WERI-Rb-1 (cell line): ENCODE data around the gene MUL1.

ENCODE experiments used
- DNase-seq: peaks from one replicate; pipeline ENCODE4 v3.0.0-alpha.2; 2020
- H3K27ac ChIP-seq: fragments of 250-450 bp; sonication (Bioruptor Pico); 2 replicates; pipeline ENCODE4 v1.5.1; 2020; ENCODE audit warnings: mild to moderate bottlenecking, moderate library complexity
- H3K27me3 ChIP-seq: fragments of 250-450 bp; sonication (Bioruptor Pico); 2 replicates; pipeline ENCODE4 v1.5.1; 2021; ENCODE audit warnings: mild to moderate bottlenecking, low read depth, moderate library complexity; ENCODE audit not compliant: insufficient read depth, severe bottlenecking
- H3K36me3 ChIP-seq: fragments of 250-450 bp; sonication (Bioruptor Pico); 2 replicates; pipeline ENCODE4 v1.5.1; 2020; ENCODE audit warnings: mild to moderate bottlenecking, moderate library complexity
- H3K4me3 ChIP-seq: 2 replicates; pipeline ENCODE4 v1.5.1; 2011; ENCODE audit warnings: low read depth, mild to moderate bottlenecking, control low read depth, low read length
- H3K9me3 ChIP-seq: fragments of 250-450 bp; sonication (Bioruptor Pico); 2 replicates; pipeline ENCODE4 v1.5.1; 2021; ENCODE audit warnings: mild to moderate bottlenecking, moderate library complexity; ENCODE audit not compliant: severe bottlenecking
- TF ChIP-seq, protein P1 (sequence below): IDR thresholded peaks from 2 replicates; pipeline ENCODE4 v1.5.1; 2011; ENCODE audit warnings: low read depth, mild to moderate bottlenecking, control low read depth, inconsistent platforms, low read length

MUL1 gene

GRCh38 chr1:20551161-20551560 is 43.2 kb upstream of the MUL1 start:
- Histone ChIP-seq H3K27me3 (peaks cover 7% of the 10 kb centered on the region), H3K4me3 (no peak overlapping the region), H3K36me3 (no peaks in the 10 kb centered on the region), H3K9me3 (no peaks in the 10 kb centered on the region), H3K27ac (no peak overlapping the region)
- no peak for DNase-seq
- TF ChIP-seq, protein P1, sequence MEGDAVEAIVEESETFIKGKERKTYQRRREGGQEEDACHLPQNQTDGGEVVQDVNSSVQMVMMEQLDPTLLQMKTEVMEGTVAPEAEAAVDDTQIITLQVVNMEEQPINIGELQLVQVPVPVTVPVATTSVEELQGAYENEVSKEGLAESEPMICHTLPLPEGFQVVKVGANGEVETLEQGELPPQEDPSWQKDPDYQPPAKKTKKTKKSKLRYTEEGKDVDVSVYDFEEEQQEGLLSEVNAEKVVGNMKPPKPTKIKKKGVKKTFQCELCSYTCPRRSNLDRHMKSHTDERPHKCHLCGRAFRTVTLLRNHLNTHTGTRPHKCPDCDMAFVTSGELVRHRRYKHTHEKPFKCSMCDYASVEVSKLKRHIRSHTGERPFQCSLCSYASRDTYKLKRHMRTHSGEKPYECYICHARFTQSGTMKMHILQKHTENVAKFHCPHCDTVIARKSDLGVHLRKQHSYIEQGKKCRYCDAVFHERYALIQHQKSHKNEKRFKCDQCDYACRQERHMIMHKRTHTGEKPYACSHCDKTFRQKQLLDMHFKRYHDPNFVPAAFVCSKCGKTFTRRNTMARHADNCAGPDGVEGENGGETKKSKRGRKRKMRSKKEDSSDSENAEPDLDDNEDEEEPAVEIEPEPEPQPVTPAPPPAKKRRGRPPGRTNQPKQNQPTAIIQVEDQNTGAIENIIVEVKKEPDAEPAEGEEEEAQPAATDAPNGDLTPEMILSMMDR = no peak

GRCh38 chr1:20546637-20547036 is 38.7 kb upstream of the MUL1 start:
- Histone ChIP-seq H3K4me3 (no peak overlapping the region), H3K27me3 (no peaks in the 10 kb centered on the region), H3K27ac (no peak overlapping the region), H3K36me3 (no peaks in the 10 kb centered on the region), H3K9me3 (no peaks in the 10 kb centered on the region)
- TF ChIP-seq, protein P1 = no peak
- DNase-seq = no peak

DNA sequence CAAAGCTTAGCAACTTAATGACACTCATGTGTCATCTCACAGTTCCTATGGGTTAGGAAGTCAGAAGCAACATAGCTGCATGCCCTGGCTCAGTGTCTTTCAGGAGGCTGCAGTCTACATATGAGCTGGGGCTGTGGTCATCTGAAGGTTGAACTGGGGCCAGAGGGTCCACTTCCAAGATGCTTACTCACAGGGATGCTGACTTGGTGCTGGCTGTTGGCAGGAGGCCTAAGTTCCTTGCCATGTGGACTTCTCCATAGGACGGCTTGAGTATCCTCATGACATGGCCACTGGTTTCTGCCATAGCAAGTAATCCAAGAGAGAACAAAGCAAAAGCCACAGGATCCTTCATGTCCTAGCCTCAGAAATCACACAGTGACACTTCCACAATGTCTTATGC is 32.3 kb upstream of the MUL1 start:
- H3K27me3 ChIP-seq = no peaks in the 10 kb centered on the region
- no peak for DNase-seq

DNA sequence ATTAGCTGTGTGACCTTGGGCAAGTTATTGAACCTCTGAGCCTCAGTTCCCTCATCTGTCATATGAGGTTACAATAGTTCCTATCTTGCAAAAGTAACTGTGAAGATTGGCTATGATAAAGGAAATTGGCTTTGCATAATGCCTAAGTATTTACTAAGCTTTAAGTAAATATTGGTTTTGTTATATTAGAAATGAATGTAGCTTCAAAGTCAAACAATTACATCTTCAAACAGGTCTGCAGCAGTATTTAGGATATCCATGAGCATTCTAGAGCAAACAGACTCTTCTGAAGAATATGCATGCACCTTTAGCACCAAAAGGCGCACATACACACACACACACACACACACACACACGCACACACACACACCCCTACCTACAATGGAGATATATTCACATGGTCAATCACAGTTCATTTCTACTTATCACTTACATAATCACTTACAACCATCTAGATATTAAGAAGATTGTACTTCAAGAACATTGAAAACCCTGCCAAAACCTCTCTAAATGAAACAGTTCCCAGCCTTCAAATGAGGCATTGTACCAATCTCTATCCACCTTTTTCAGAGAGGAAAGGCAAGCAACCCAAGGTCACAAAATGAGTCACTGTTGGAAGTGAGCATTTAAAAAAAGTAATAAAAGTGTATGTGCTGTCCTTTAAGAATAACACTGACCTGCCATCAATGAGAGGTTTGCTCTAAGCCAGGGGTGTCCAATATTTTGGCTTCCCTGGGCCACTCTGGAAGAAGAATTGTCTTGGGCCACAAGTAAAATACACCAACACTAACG is 31.0 kb upstream of the MUL1 start:
- no peaks in the 10 kb centered on the region for H3K36me3 ChIP-seq
- TF ChIP-seq, protein P1 = no peak
- H3K27ac ChIP-seq = no peak overlapping the region
- H3K4me3 ChIP-seq = no peak overlapping the region
- H3K27me3 ChIP-seq = no peaks in the 10 kb centered on the region
- H3K9me3 ChIP-seq = no peaks in the 10 kb centered on the region
- DNase-seq = no peak

More for the DNA sequence above, 32.3 kb upstream of the MUL1 start:
- TF ChIP-seq, protein P1 = no peak
- H3K27ac ChIP-seq = no peak overlapping the region
- H3K9me3 ChIP-seq = no peaks in the 10 kb centered on the region
- no peak overlapping the region for H3K4me3 ChIP-seq
- H3K36me3 ChIP-seq = no peaks in the 10 kb centered on the region

- Histone ChIP-seq H3K4me3 (no peak overlapping the region), H3K9me3 (no peaks in the 10 kb centered on the region), H3K27ac (no peak overlapping the region), H3K27me3 (no peaks in the 10 kb centered on the region), H3K36me3 (no peaks in the 10 kb centered on the region)
- TF ChIP-seq, protein P1 = no peak
- no peak for DNase-seq
Measured at GRCh38 chr1:20538227-20538626, 30.3 kb upstream of the MUL1 start.
